Mesenchymal stem cell (in vitro differentiated cells and primary cell): ENCODE results near the gene HCK.

Experiments used
- DNase-seq: peaks from one replicate; pipeline ENCODE4 v3.0.0-alpha.2; 2013
- H2AFZ ChIP-seq: one replicate; pipeline ENCODE4 v1.6.1; 2013; ENCODE audit warnings: low read depth, mild to moderate bottlenecking, control low read depth, inconsistent platforms, low read length, moderate library complexity
- H2AK5ac ChIP-seq: 2 replicates; pipeline ENCODE4 v1.6.1; 2013; ENCODE audit warnings: low read length, moderate library complexity, mild to moderate bottlenecking, inconsistent platforms; ENCODE audit not compliant: severe bottlenecking
- H2BK120ac ChIP-seq: one replicate; pipeline ENCODE4 v1.6.1; 2013; ENCODE audit warnings: low read depth, mild to moderate bottlenecking, inconsistent platforms, low read length, moderate library complexity
- H2BK12ac ChIP-seq, 2 experiments: one replicate each; pipeline ENCODE4 v1.6.1; 2013; ENCODE audit warnings: inconsistent platforms in 2 of 2, low read length in 2 of 2, mild to moderate bottlenecking in 2 of 2, moderate library complexity in 2 of 2, control low read depth in 1 of 2
- H2BK15ac ChIP-seq: one replicate; pipeline ENCODE4 v1.6.1; 2013; ENCODE audit warnings: mild to moderate bottlenecking, low read depth, inconsistent platforms; ENCODE audit not compliant: poor library complexity, severe bottlenecking
- H2BK5ac ChIP-seq: 2 replicates; pipeline ENCODE4 v1.6.1; 2013; ENCODE audit warnings: low read depth, mild to moderate bottlenecking, low read length, control low read depth, inconsistent platforms; ENCODE audit not compliant: poor library complexity, severe bottlenecking
- H3K14ac ChIP-seq, 2 experiments: one replicate each; pipeline ENCODE4 v1.6.1; 2013; ENCODE audit warnings: inconsistent platforms in 2 of 2, low read length in 2 of 2, control low read depth in 1 of 2, mild to moderate bottlenecking in 1 of 2, moderate library complexity in 1 of 2
- H3K18ac ChIP-seq, 2 experiments: one replicate each; pipeline ENCODE4 v1.6.1; 2013; ENCODE audit warnings: inconsistent platforms in 2 of 2, low read length in 2 of 2, control low read depth in 1 of 2, low read depth in 1 of 2, mild to moderate bottlenecking in 1 of 2
- H3K23ac ChIP-seq, 2 experiments: one replicate each; pipeline ENCODE4 v1.6.1; 2013; ENCODE audit warnings: inconsistent platforms in 2 of 2, low read length in 2 of 2, mild to moderate bottlenecking in 2 of 2, moderate library complexity in 2 of 2, control low read depth in 1 of 2
- H3K27ac ChIP-seq: 2 replicates; pipeline ENCODE4 v1.5.1; 2013; ENCODE audit warnings: mild to moderate bottlenecking, moderate library complexity, low read length, control low read depth, inconsistent platforms; ENCODE audit not compliant: poor library complexity, severe bottlenecking
- H3K27me3 ChIP-seq, 2 experiments: 2 replicates each; pipeline versions ENCODE4 v1.6.1 to v1.7.0; 2013; ENCODE audit warnings: low read length in 2 of 2, mild to moderate bottlenecking in 2 of 2, moderate library complexity in 2 of 2, control low read depth in 1 of 2, inconsistent platforms in 1 of 2; ENCODE audit not compliant: control insufficient read depth in 1 of 2, insufficient read depth in 1 of 2
- H3K36me3 ChIP-seq, 2 experiments: 2 replicates each; pipeline versions ENCODE4 v1.6.1 to v1.7.0; 2013; ENCODE audit warnings: low read length in 2 of 2, control low read depth in 1 of 2, inconsistent platforms in 1 of 2, low read depth in 1 of 2, mild to moderate bottlenecking in 1 of 2; ENCODE audit not compliant: insufficient read depth in 2 of 2, control insufficient read depth in 1 of 2
- H3K4ac ChIP-seq, 2 experiments: one replicate each; pipeline ENCODE4 v1.6.1; 2013; ENCODE audit warnings: inconsistent platforms in 2 of 2, low read length in 2 of 2, mild to moderate bottlenecking in 2 of 2, moderate library complexity in 2 of 2, control low read depth in 1 of 2, low read depth in 1 of 2
- H3K4me1 ChIP-seq: 2 replicates; pipeline ENCODE4 v1.6.1; 2013; ENCODE audit warnings: low read depth, low read length, control low read depth; ENCODE audit not compliant: control insufficient read depth, insufficient read depth
- H3K4me2 ChIP-seq: 2 replicates; pipeline ENCODE4 v1.6.1; 2013; ENCODE audit warnings: low read length, mild to moderate bottlenecking, inconsistent platforms; ENCODE audit not compliant: poor library complexity, severe bottlenecking
- H3K4me3 ChIP-seq, 2 experiments: 2 replicates each; pipeline versions ENCODE4 v1.5.1 to v1.7.0; 2013; ENCODE audit warnings: low read length in 2 of 2, mild to moderate bottlenecking in 2 of 2, control low read depth in 1 of 2, low read depth in 1 of 2; ENCODE audit not compliant: insufficient read depth in 1 of 2
- H3K79me1 ChIP-seq: replicated peaks from 2 replicates; pipeline ENCODE4 v1.6.1; 2013; ENCODE audit warnings: mild to moderate bottlenecking, control low read depth, low read length, inconsistent platforms; ENCODE audit not compliant: poor library complexity, severe bottlenecking
- H3K9ac ChIP-seq: 2 replicates; pipeline ENCODE4 v1.7.0; 2013; ENCODE audit warnings: mild to moderate bottlenecking, low read length, moderate library complexity
- H3K9me3 ChIP-seq: 2 replicates; pipeline ENCODE4 v1.7.0; 2013; ENCODE audit warnings: mild to moderate bottlenecking, low read length; ENCODE audit not compliant: control insufficient read depth
- H4K8ac ChIP-seq: one replicate; pipeline ENCODE4 v1.6.1; 2013; ENCODE audit warnings: inconsistent platforms, mild to moderate bottlenecking, low read length, moderate library complexity
- H4K91ac ChIP-seq: one replicate; pipeline ENCODE4 v1.6.1; 2013; ENCODE audit warnings: mild to moderate bottlenecking, low read length, inconsistent platforms
- WGBS: methylation state at CpG from one replicate; pipeline ENCODE4 v1.1.7; 2013; ENCODE audit warnings: mixed read lengths; 5-methylcytosine and 5-hydroxymethylcytosine counted together

The HCK gene

DNA sequence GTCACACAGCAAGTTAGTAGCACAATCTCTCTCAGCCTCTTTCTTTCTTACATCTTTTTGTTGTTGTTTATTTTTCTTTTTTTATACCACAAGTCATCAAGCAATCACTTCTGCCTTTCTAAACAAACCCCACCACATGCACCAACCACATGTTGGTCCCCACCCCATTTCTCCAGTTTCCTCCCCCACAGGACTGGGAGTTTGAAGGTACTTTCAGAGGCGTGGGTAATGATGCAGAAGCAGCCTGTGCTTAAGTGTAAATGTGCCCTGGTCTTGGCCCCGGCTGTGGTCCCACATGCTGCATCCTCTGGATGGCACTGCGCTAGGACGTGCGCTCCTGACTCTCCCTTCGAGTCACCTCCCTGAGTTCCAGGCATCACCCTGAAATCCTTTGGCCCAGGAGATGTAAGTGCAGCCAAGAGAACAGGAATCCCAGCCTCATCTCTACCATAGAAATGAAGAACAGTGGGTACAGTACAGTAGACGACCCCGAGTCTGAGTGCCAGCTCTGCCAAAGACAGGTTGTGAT is 5.7 kb downstream of the HCK start:
- no peak overlapping the region for H2AFZ ChIP-seq
- H3K36me3 ChIP-seq: no peaks in the 10 kb centered on the region
- no peak overlapping the region for H2BK120ac ChIP-seq
- no peak overlapping the region for H3K4me3 ChIP-seq
- no peak overlapping the region for H2BK5ac ChIP-seq
- peaks cover 56 to 83% of the 10 kb centered on the region in 2 experiments for H3K27me3 ChIP-seq
- no peak overlapping the region for H2BK12ac ChIP-seq
- H3K9ac ChIP-seq: no peak overlapping the region
- no peak overlapping the region for H3K23ac ChIP-seq
- no peak overlapping the region for H2AK5ac ChIP-seq
- DNase-seq: no peak
- no peak overlapping the region for H3K27ac ChIP-seq
- H4K8ac ChIP-seq: no peak overlapping the region
- H3K4me1 ChIP-seq: no peaks in the 10 kb centered on the region
- no peak overlapping the region for H2BK15ac ChIP-seq
- no peaks in the 10 kb centered on the region for H3K79me1 ChIP-seq
- H3K18ac ChIP-seq: no peak overlapping the region
- no peaks in the 10 kb centered on the region for H3K9me3 ChIP-seq
- 77% methylated on average over 8 of the region's 8 CpGs for WGBS
- H3K4me2 ChIP-seq: no peak overlapping the region
- no peak overlapping the region for H4K91ac ChIP-seq
- H3K14ac ChIP-seq: no peak overlapping the region
- H3K4ac ChIP-seq: no peak overlapping the region

DNA sequence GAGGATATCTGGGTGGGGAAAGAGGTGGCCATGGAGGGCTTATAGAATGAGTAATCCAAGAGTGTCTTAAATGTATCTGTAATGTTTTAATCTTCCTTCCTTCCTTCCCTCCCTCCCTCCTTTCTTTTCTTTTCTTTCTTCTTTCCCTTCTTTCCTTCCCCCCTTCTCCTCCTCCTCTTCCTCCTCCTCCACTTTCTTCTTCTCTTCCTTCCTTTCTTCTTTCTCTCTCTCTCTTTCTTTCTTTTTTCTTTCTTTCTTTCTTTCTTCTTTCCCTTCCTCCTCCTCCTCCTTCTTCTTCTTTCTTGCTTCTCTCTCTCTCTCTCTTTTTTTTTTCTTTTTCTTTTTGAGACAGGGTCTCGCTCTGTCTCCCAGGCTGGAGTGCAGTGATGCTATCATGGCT is 7.1 kb downstream of the HCK start:
- H3K27me3 ChIP-seq: peaks cover 51 to 80% of the 10 kb centered on the region in 2 experiments
- no peaks in the 10 kb centered on the region for H3K9me3 ChIP-seq
- no peak overlapping the region for H4K8ac ChIP-seq
- H3K18ac ChIP-seq: no peak overlapping the region
- no peak overlapping the region for H3K9ac ChIP-seq
- WGBS: 80% methylated on average over 1 of the region's 1 CpG
- H2BK5ac ChIP-seq: no peak overlapping the region
- no peak overlapping the region for H2BK12ac ChIP-seq
- no peak overlapping the region for H3K4me2 ChIP-seq
- H3K4me1 ChIP-seq: no peaks in the 10 kb centered on the region
- no peak overlapping the region for H2AFZ ChIP-seq
- no peak overlapping the region for H3K4ac ChIP-seq
- no peak overlapping the region for H3K14ac ChIP-seq
- no peak overlapping the region for H3K27ac ChIP-seq
- H3K4me3 ChIP-seq: no peak overlapping the region
- H4K91ac ChIP-seq: no peak overlapping the region
- H2BK120ac ChIP-seq: no peak overlapping the region
- H2AK5ac ChIP-seq: no peak overlapping the region
- DNase-seq: no peak
- H3K79me1 ChIP-seq: no peaks in the 10 kb centered on the region
- H3K23ac ChIP-seq: no peak overlapping the region
- no peak overlapping the region for H2BK15ac ChIP-seq
- H3K36me3 ChIP-seq: no peaks in the 10 kb centered on the region

DNA sequence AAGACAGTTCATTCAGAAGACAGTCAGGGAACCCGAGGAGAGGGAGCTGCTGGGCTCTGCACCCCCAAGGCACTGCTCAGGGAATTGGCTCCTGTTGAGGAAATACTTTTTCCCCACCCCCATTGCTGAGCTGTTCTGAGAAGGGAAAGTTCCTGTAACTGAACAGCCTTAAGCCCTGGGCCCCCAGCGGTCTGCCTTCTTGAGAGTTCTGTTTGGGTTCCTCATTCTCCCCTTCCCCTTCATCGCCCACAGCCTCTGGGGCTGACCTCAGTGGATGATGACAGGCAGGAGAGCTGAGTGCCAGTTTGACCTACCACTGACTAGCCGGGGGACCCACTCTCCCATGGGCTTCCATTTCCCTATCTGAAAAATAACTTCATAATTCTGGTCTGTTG is 10.7 kb downstream of the HCK start:
- DNase-seq: no peak
- no peak overlapping the region for H3K18ac ChIP-seq
- H4K8ac ChIP-seq: no peak overlapping the region

DNA sequence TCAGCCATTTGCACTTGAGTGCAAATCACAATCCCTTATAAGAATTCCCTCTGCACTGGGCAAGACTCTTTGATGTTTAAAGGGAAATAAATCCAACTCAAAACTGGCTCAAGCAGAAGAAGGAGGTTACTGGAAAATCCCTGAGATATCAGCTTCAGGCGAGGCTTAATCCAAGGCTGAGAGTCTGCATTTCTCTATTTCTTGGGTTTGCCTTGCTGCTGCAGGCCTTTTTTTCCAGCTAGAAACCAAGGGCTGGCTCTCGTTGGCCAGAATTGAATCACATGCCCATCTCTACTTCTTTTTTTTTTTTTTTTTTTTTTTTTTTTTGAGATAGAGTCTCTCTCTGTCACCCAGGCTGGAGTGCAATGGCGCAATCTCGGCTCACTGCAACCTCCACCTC is 11.7 kb downstream of the HCK start:
- no peak for DNase-seq
- Histone ChIP-seq H2BK15ac (no peak overlapping the region), H3K18ac (no peak overlapping the region), H4K91ac (no peak overlapping the region), H2BK120ac (no peak overlapping the region), H3K9ac (no peak overlapping the region), H3K4me2 (no peak overlapping the region), H2AK5ac (no peak overlapping the region), H3K4ac (no peak overlapping the region), H3K27me3 (peaks cover 39 to 62% of the 10 kb centered on the region in 2 experiments), H3K36me3 (no peaks in the 10 kb centered on the region), H3K79me1 (no peaks in the 10 kb centered on the region), H4K8ac (no peak overlapping the region), H3K4me1 (peaks cover 7% of the 10 kb centered on the region), H2BK5ac (no peak overlapping the region), H2BK12ac (no peak overlapping the region), H2AFZ (no peak overlapping the region), H3K14ac (no peak overlapping the region), H3K27ac (no peak overlapping the region), H3K4me3 (no peak overlapping the region), H3K9me3 (no peaks in the 10 kb centered on the region), H3K23ac (no peak overlapping the region)
- WGBS: 50% methylated on average over 1 of the region's 4 CpGs

More for the DNA sequence above, 10.7 kb downstream of the HCK start:
- no peak overlapping the region for H3K27ac ChIP-seq
- peaks cover 47 to 70% of the 10 kb centered on the region in 2 experiments for H3K27me3 ChIP-seq
- WGBS: 59% methylated on average over 3 of the region's 4 CpGs
- no peaks in the 10 kb centered on the region for H3K9me3 ChIP-seq
- no peak overlapping the region for H3K4me2 ChIP-seq
- H3K9ac ChIP-seq: no peak overlapping the region
- H3K4me3 ChIP-seq: no peak overlapping the region
- H3K14ac ChIP-seq: no peak overlapping the region
- no peak overlapping the region for H2BK15ac ChIP-seq
- no peak overlapping the region for H4K91ac ChIP-seq
- peaks cover 3% of the 10 kb centered on the region for H3K4me1 ChIP-seq
- no peak overlapping the region for H2AK5ac ChIP-seq
- H2BK12ac ChIP-seq: no peak overlapping the region
- H2AFZ ChIP-seq: no peak overlapping the region
- H3K4ac ChIP-seq: no peak overlapping the region
- no peaks in the 10 kb centered on the region for H3K36me3 ChIP-seq
- H3K23ac ChIP-seq: no peak overlapping the region
- no peak overlapping the region for H2BK120ac ChIP-seq
- H2BK5ac ChIP-seq: no peak overlapping the region
- H3K79me1 ChIP-seq: no peaks in the 10 kb centered on the region
